ENCODE results near the gene LCE3B.

LCE3B gene

DNA sequence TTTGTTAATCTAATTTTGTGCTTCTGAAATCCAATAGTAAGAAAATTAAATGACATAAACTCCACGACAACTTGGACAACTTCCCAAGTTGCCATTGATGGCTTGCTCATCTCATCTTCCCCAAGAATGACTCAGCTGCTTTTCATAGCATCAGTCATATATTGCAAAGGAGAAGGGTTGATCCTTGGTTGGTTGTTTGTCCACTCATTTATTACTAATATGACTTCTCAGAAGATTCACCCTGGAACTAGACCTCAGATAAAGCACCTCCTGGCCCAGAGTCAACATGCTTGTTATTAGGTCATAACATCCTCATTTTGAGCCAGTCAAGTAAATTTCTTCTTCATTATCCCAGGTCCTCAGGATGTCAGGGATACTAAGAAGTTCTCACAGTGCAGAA is 31.0 kb upstream of the LCE3B start:
- no peak overlapping the region for H3K4me3 ChIP-seq (ENCODE audit: low read depth, low read length)
- no peak for DNase-seq (ENCODE audit: low read depth)

DNA sequence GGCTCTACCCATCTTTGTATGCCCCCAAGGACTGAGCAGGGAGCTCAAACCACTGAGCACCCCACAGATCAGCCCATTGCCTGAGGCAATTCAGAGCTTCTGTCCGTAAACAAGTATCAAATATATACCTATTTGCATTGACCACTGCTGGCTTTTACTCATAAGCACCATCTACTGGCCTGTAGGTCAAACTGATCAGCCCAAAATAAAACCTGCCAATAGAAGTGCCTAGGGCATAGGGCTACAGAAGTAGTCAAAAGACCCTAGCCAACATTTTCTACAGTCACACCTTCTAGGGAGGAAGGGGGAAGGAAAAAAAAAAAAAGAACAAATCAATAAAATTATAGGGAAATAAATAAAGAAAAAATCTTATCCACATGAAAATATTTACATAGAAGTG is 28.0 kb upstream of the LCE3B start:
- DNase-seq (ENCODE audit: low read depth) = no peak
- no peak overlapping the region for H3K4me3 ChIP-seq (ENCODE audit: low read depth, low read length)
- TF ChIP-seq, protein P1, sequence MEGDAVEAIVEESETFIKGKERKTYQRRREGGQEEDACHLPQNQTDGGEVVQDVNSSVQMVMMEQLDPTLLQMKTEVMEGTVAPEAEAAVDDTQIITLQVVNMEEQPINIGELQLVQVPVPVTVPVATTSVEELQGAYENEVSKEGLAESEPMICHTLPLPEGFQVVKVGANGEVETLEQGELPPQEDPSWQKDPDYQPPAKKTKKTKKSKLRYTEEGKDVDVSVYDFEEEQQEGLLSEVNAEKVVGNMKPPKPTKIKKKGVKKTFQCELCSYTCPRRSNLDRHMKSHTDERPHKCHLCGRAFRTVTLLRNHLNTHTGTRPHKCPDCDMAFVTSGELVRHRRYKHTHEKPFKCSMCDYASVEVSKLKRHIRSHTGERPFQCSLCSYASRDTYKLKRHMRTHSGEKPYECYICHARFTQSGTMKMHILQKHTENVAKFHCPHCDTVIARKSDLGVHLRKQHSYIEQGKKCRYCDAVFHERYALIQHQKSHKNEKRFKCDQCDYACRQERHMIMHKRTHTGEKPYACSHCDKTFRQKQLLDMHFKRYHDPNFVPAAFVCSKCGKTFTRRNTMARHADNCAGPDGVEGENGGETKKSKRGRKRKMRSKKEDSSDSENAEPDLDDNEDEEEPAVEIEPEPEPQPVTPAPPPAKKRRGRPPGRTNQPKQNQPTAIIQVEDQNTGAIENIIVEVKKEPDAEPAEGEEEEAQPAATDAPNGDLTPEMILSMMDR (IDR thresholded peaks at IDR 0.05; ENCODE audit: control insufficient read depth, extremely low read depth, insufficient read depth) = peak; percentile 24

More for the DNA sequence above, 31.0 kb upstream of the LCE3B start:
- TF ChIP-seq, protein P1 (IDR thresholded peaks at IDR 0.05; ENCODE audit: control insufficient read depth, extremely low read depth, insufficient read depth) = no peak

DNA sequence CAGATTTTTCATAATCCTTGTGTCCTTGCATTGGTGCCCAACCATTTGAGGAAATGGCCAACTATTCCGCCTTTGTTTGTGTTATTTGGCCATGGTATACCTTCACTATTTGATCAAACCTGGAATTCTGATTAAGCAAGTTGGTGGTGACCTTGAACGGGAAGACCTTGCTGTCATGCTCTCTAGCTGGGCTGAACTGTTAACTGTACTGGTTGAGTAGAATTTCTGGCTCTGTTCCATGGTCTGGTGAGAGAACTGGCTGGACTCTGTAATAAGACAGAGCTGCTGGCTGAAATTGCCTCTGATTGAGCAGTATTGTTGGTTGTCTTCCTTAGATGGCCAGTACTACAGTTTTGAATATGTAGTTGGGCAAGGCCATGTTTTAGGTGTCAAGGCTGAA is 16.6 kb upstream of the LCE3B start:
- TF ChIP-seq, protein P1 (IDR thresholded peaks at IDR 0.05; ENCODE audit: control insufficient read depth, extremely low read depth, insufficient read depth) = no peak
- DNase-seq (ENCODE audit: low read depth) = no peak
- no peak overlapping the region for H3K4me3 ChIP-seq (ENCODE audit: low read depth, low read length)

DNA sequence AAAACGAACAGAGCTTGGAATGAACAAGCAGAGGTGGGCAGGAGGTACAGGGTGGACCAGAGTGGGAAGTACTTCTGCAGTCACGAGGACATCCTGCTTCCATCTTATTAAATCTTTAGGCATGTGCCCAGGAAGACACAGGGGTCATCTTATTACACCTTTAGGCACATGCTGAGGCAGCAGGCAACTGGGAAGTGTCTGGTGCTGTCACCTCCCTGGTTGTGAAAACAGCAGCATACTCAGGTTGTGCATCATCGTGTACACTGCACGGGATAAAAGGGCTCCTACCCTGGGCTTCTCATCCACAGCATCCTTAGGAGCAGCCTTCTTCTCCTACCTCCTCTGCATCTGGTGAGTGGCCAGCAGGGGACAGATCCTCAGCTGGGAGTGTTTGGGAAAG is 13.7 kb upstream of the LCE3B start, which contains the start of gene LCE3C:
TSS of gene LCE3C (plus strand) at position 301 of the 400 bp plus-strand sequence. CDS start 498 bp downstream, outside the sequence.
- TF ChIP-seq, protein P1 (IDR thresholded peaks at IDR 0.05; ENCODE audit: control insufficient read depth, extremely low read depth, insufficient read depth) = 0 out of 2 replicates have a peak, but pooled peaks have one; percentile 0
- no peak for DNase-seq (ENCODE audit: low read depth)
- H3K4me3 ChIP-seq (ENCODE audit: low read depth, low read length) = no peak within 1 kb of the TSS

DNA sequence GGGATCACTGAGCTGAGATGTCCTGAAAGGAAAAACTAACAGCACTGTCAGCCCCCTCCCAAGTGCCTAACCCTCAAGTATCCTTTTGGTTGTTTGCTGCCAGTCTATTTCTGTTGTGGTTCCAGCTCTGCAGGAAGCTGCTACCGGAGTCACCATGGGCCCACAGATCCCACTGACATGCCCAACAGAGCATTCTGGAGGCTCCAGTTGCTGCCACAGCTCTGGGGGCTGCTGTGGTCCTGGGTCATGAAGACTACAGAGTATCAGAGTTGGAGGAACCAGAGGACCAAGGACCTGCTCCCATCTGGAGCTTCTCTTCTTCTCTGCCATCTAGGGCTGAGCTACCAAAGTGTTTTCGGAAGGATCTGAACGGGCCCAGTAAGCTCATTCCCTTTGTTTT is 8.4 kb downstream of the LCE3B start:
- TF ChIP-seq, protein P1 (IDR thresholded peaks at IDR 0.05; ENCODE audit: control insufficient read depth, extremely low read depth, insufficient read depth) = no peak
- no peak for DNase-seq (ENCODE audit: low read depth)
- no peak overlapping the region for H3K4me3 ChIP-seq (ENCODE audit: low read depth, low read length)

DNA sequence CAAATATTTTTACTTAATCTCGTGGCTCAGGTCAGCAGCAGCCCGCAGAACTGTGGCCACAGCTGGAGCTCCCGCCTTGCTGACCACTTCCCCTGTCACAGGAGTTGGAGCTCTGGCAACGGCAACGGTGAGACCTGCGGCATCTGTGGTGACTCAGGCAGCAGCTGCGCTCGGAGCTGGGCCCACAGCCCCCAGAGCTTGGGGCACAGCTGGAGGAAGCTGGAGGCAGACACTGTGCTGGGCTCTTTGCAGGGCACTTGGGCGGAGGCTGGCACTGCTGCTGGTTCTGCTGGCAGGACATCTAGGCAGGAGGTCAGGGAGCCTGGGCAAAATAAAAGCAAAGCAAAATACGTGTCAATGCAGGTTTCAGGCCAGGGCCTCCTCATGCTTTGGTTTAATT is 9.2 kb downstream of the LCE3B start, which contains the start of gene LCE3A:
TSS of gene LCE3A (minus strand) at position 301 of the 400 bp plus-strand sequence. CDS start at position 301, 0 bp downstream.
- no peak for DNase-seq (ENCODE audit: low read depth)
- no peak within 1 kb of the TSS for H3K4me3 ChIP-seq (ENCODE audit: low read depth, low read length)
- TF ChIP-seq, protein P1 (IDR thresholded peaks at IDR 0.05; ENCODE audit: control insufficient read depth, extremely low read depth, insufficient read depth) = no peak

DNA sequence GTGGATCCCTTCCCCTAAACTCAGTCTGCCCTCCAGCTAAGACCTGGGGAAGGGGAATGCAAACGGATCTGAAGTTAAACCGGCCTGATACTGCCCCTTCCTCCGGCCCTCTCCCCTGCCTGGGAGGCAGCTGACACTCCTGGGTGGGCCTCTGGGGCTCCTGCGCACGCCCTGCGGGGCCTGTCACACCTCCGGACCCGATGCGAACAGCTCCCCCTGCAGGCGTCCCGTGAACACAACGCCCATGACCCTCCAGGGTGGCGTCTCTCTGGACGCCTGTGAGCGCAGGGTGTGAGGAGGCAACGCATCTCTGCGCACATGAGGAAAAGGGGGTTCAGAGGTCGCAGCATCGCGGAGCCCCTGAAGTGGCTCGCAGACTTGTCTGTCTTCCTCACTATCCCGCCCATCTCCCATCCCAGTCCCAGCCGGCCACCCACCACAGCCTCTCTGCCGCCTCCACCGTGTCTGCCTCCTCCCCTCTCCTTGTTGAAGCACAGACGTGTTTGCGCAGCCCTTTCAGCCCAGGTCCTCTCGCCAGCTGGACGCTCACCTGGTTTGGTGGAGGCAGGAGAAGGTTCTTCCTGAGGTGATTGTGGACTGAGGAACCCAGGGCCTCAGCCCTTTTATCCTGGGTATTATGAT is 9.7 kb downstream of the LCE3B start:
- TF ChIP-seq, protein P1 (IDR thresholded peaks at IDR 0.05; ENCODE audit: control insufficient read depth, extremely low read depth, insufficient read depth) = peak; percentile 23
- H3K4me3 ChIP-seq (ENCODE audit: low read depth, low read length) = no peak overlapping the region
- no peak for DNase-seq (ENCODE audit: low read depth)

Measured in LNCaP clone FGC (cell line).